ELR (cell line): ENCODE results near the gene KRTAP3-2.

ENCODE experiments used
- DNase-seq: peaks from one replicate; pipeline ENCODE4 v3.0.0-alpha.2; 2015; ENCODE audit warnings: low read depth

The KRTAP3-2 gene

DNA sequence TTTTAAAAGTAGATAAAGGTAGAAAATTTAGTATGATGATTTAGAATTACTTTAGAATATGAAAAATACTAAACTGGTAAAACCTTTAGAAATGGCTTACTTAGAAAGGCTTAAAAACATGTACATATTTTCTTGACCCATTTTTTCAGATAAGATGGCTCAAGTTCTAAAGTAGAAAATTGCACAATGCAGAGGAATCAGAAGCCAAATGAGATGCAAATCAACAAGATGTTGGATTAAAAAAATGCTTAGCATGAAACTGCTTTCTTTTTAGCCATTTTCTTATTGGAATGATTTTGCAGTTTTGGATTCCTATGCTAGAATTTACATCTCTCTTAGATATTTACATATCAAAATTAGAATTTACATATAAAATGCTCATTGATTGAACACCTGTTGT, 10.7 kb upstream of the KRTAP3-2 start:
- no peak for DNase-seq

DNA sequence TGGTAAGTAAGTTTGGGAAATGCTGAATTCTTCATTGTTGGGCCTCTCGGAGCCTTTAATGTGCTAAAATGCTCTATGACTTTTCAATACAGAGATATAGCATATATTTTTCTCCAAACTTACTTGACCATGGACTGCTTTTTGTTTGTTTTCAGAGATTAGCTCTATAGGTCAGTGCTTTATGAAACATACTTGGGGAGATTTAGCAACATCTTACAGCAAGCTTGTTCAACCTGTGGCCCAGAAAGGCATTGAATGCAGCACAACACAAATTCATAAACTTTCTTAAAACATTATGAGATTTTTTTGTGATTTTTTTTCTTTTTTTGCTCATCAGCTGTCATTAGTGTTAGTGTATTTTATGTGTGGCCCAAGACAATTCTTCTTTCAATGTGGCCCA, 10.2 kb upstream of the KRTAP3-2 start:
- DNase-seq, result no peak

DNA sequence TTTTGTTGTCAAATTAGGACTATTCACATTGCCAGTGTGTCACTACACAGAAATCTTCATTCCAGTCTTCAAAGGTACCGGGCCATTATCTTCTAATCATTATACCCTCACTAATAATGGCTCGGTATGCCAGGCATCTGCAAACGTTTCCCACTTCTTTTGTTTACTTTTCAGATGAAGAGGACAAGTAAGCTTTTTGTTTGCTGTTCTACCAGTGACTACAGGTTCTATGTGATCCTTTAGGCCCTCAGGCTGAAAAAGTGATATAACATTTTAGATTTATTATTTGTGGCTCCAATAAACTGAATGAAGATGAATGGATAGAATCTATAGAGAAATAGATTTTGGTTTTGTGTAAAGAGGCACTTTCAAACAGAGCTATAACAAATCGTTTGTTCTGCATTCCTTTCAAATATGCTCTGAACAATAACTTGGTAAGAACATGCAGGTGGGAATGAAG, 9.6 kb upstream of the KRTAP3-2 start:
- DNase-seq, result no peak

DNA sequence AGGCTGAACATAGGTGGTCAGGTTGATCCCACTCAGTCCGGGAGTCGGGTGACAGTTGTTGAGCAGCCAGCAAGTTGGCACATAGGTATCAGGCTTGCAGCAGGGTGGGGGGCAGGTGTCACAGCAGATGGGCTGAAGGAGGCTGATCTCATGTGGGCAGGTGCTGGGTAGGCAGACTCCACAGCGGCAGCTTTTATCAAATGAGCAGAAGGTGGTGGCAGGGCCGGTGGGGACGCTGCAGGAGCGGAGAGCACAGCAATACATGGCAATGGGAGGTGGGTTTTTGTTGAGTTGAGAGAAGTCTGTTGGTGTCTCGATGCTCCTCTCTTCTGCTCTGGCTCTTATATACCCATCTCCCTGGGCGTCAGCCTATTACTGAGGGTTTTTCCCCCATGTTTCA, 9.1 kb upstream of the KRTAP3-2 start, which contains the start of gene KRTAP3-1:
Gene KRTAP3-1 (minus strand): TSS at position 318 of the 400 bp plus-strand sequence. CDS start 54 bp downstream, at position 264.
- no peak for DNase-seq

DNA sequence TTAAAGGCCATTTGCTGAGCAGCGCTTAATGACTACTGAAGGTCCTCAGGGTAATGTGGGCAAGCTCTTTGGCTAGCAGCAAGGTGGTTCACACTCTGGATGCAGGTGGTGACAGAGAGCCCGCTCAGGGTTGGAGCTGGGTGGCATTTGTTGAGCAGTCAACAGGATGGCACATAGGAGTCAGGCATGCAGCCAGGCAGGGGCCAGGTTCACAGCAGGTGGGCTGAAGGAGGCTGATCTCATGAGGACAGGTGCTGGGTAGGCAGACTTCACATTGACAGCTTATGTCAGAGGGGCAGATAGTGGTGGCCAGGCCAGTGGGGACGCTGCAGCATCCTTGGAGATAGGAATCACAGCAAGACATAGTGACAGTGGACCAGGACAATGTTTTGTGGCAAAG, 4.7 kb upstream of the KRTAP3-2 start:
- no peak for DNase-seq

DNA sequence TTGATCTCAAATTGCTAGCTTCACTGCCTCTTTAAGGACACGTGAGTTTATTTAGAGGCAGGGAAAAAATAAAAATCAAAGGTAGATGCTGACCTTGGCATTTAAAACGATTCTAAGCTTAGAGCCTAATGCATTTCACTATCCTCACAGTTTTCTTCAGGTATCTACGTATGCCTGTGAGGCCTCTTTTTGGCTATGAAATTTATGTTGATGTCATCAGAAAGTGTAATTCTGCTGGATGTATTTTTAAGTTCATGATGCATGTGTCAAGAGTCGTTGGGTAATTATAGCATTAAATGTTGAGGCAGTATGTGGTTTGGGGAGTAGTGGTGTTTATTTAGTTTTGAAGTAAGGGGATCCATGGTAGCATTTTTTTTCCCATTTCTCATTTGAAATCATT, 4.2 kb upstream of the KRTAP3-2 start:
- no peak for DNase-seq

DNA sequence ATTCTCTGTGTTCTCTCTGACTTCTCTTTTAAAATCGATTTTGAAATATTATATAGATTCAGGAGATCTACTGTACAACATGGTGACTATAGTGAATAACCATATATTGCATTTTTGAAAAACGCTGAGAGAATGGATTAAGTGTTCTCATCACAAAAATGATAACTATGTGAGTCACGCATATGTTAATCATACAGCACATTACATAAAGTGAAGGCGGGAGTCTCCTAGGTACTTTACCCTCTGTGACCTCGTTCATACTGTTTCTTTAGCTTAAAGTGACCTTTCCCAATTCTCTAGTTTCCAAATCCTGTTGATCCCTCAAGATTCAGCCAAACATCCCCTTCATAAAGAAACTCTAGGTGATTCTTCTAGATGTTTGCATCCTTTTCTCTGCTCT, 3.1 kb upstream of the KRTAP3-2 start:
- peak; percentile 74 for DNase-seq

DNA sequence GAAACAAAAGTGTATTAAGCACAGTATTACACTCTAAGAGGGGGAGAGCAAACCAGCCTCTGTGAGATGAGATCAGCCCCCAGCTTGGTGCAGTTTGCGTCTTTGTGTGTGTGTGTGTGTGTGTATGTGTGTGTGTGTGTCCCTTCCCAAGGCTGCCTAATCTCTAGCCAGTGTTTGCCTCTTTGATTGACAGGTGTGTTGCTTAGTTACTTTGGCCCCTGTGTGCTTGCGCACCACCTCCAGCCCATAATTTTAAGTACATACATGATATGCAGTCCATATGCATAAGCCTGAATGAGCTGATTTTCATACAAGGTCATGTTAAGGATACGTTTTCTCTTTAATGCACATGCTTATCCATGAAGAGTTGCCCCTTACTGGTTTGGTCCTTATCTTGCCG, 2.1 kb upstream of the KRTAP3-2 start:
- DNase-seq, result no peak

DNA sequence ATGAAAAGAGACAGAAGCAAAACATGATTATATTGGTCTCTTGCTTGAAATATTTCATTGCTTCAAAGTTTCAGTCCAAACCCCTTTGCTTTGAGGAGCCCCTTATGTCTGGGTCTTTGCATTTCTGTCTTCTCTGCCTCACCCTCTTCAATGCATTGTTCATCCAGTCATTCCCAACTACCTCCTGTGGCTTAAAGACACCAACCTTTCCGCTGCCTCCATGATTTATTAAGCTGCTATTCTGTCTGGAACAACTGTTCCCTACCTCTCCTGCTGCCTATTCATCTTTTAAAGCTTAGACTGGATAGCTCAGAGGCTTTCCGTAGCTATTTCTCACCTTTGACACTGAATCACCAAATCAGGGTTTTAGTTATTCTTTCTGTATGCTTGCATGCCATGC, 2.3 kb downstream of the KRTAP3-2 start:
- DNase-seq, result no peak

DNA sequence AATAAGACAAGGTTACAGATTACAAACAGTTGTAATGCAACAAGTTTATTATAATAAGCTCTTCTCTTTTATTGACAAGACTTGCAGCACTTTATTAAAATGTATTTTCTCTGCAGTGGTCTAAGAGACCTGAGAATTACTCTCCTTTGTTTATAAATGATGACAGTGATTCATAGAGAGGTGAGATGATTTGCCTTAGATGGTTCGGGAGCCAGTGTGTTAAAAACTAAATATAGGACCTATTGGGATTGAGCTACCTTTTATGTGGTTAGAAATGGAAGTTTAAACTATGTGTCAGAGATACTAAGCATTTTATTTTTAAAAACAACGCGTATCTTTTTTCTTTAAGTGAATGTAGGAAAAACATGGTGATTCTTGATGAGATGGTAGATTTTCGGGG, 2.9 kb downstream of the KRTAP3-2 start:
- peak; percentile 19 for DNase-seq

DNA sequence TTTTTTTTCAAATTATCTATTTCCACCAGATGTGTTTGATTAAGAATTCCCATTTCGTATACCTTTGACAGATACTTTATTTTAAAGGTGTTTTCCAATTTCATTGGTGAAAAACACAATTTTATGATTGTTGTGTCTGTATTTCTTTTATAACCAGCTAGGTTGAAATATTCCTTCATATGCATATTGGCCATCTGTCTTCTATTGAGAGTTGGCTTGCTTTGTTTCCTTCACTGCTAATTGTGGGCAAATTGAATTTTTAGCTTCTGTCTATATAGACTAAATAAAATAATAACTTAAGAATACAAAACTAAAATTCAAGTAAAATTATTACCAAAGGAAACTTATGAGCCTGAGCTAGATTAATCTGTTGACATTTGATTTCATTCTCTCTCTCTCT, 4.6 kb downstream of the KRTAP3-2 start:
- DNase-seq, result no peak

DNA sequence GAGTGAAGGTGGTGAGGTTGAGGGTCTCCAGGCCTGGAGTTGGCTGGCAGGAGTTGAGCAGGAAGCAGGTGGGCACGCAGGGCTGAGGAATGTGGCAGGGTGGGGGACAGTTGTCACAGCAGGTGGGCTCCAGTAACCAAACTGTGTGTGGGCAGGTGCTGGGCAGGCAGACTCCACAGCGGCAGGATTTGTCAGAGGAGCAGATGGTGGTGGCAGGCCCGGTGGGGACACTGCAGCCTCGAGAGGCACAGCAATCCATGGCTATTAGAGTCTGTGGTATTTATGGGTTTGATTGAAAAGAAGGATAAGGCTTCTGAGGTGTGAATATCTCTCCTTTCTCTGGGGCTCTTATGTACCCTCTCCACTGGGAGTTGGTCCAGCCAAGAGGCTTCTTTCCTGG, 5.9 kb downstream of the KRTAP3-2 start, which contains the start of gene KRTAP3-3:
Gene KRTAP3-3 (minus strand): TSS at position 326 of the 400 bp plus-strand sequence. CDS start 67 bp downstream, at position 259.
- no peak for DNase-seq

DNA sequence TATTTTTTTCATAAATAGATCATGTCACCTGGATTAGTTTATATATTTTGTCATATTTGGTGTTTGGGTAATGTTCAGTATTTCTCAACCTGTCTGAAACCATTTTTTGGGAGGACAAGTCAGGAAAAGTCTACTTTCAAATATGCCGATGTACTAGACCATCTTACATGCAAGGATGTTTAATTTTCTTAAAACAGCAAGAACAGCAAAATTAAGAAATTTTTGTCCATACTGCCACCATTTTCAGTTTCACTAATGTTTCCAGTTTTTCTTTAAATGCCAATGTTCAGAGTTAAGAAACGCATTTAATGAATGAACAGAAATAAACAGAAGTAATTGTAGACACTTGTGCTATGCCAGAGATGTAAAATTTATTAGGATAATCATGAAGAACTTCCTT, 6.6 kb downstream of the KRTAP3-2 start:
- no peak for DNase-seq

DNA sequence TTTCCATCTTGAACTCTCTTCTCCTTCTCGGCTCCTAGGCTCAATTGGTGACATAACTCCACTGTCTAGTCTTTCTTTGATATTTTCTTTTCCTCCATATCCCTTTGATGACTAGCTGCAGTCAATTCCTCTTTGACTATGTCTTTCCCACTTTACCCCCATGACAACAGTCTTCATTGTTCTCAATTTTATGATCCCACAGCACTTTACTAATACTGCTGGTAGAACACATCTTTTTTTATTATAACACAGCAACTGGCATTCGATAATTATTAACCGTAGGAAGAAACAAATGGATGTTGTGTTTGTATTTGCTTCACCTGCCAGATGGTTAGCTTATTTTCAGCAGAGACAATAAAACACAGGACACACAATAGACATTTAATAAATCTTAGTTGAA, 7.0 kb downstream of the KRTAP3-2 start:
- DNase-seq, result no peak

DNA sequence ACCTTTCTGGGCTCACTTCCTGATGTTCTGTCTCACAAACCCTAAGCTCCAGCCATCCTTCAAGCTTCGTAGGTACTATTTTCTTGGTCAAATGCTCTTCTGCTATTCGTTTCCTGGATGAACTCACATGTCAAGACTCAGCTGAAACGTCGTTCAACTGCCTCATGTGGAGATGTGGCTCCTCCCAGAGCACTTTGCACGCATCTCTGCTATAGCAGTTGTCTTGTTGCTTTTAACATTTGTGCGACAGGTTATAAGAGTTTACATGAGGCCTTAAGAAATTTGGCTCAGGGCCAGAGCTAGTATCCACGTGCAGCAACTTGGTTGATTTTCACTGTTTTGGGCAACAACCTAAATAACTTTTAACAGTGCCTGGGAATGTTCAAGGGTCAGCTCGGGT, 12.8 kb downstream of the KRTAP3-2 start:
- no peak for DNase-seq

DNA sequence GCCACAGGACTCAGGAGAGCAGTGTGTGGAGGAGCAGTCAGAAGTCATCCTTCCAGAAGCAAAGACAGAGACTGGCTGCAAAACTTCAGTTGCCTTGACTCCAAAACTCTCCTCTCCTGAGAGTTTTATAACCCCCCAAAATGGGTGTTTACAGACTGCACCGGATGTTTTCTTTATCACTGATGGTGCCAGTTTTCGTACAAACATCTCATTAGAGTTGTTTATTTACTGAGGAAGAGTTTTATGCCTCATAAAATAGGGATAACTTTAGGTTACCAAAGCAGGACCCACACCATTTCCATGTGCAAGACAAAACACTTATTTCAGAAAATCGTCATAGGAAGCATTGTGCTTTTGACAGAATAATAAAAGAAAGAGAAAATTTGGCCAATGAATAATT, 15.5 kb downstream of the KRTAP3-2 start, which contains the start of gene KRT40:
Gene KRT40 (minus strand): TSS at position 101 of the 400 bp plus-strand sequence. CDS start 53 bp downstream, at position 48.
- DNase-seq, result no peak

DNA sequence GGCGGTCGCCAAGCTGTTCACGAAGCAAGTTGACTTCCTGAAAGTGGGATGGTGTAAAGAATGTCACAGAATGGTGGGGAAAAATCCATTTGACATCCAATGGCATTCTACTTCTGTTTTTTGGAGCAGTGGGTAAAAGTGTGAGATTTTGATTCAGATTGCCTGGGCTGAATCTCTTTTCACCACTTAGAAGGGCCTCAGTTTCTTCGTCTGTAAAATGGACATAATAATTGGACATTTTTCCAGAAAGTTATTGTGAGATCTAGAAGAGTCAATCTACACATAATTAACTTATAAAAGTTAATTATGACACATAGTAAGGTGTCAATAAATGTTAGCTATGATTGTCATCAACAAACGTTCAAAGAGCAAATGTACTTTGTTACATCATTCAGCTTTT, 18.6 kb downstream of the KRTAP3-2 start:
- DNase-seq, result no peak

DNA sequence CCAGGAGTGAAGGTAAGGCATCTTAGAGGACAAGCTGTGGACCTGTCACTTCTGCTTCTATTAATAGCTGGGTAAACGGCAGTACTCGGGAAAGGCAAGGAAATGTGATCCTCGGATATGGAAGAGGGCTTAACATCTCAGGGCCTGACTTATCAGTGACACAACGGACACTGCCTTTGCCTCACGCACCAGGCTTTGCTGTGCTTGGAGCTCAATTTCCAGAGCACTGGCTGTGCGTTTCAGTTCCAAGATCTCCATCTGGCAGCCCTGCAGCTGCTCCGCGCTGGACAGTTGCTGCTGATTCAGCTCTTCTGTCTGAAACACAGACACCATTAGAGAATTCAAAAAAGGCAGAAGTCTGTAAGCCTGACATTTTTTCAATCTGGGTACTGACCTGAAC, 19.1 kb downstream of the KRTAP3-2 start:
- DNase-seq, result no peak

DNA sequence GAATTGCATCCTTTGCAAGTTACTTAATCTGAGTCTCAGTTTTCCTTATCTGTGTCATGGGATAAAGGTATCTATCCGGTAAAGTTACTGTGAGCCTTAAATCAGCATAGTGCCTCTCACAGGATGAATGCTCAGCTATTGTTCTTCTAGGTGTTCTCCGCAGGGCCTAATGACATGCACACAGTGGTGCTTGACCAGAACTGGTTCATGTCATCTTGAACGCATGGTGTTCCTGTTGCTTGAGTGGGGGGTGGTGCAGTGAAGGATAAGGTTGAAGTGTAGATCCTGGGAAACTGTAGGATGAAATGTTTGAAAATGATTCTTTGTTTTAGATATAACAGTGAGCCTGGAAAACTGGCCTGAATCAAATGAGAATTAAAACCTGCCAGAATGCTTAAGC, 19.6 kb downstream of the KRTAP3-2 start:
- DNase-seq, result no peak

DNA sequence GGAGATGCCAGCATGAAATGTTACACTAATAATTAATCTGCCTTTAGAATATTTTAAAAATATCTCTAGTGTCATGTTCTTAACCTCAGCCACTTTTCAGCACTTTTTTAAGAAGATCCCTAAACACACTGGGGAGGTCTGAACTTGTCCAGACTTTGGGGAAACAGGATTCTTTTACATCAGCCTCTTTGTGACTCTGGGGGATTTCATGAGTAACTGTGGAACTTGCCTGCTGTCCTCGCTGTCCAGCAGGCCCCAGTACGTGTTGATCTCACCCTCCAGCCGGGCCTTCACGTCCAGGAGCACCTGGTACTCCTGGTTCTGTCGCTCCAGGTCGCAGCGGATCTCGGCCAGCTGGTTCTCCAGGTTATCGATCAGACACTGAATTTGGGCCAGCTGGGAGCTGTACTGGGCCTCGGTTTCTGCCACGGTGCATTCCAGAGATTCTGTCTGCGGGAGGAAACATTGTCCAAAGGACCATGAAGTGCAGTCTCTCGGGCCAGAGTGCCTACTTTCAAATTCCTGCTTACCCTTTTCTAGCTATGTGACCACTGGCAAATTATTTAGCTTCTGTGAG, 21.0 kb downstream of the KRTAP3-2 start:
- no peak for DNase-seq

DNA sequence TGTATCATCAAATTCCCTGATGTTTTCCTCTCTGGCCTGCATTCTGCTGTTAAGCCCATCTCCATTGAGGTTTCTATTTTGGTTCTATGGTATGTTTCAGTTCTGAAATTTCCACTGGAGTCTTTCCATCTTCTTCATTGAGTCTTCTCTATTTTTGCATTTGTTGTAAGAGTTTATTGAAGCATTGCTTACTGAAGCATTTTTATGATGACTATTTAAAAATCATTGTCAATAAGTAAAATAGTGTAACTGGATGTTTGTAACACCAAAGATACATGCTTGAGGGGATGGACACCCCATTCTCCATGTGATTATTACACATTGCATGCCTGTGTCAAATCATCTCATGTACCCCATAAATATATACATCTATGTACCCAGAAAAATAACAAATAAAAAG, 24.2 kb downstream of the KRTAP3-2 start:
- no peak for DNase-seq

DNA sequence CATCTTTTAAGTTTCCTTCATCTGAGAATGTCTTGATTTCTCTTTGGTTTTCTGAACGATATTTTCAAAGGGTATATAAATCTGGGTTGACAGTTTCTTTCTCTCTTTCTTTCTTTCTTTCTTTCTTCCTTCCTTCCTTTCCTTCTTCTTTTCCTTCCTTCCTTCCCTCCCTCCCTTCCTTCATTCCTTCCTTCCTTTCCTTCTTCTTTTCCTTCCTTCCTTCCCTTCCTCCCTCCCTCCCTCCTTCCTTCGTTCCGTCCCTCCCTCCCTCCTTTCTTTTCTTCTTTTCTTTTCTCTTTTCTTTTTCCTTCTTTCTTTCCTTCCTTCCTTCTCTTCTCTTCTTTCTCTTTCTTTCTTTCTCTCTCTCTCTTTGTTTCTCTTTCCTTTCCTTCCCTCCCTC, 25.3 kb downstream of the KRTAP3-2 start:
- DNase-seq, result no peak

DNA sequence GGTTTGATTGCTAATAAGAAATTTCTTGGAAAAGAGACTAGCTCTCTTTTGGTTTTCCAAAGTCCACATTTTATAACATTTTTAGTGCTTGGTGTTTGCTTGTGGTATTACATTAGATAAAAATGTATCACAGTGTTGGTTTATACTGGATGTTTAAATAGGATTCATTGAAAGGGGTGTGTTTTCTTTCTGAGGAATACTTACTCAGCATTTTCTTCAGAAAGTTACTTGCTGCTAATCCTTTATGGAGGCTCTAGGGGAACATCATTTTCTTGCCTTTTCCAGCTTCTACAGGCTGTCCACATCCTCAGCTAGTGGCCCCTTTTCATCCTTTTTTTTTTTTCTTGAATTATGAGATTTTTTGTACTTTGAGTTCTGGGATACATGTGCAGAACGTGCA, 32.1 kb downstream of the KRTAP3-2 start:
- DNase-seq, result no peak

DNA sequence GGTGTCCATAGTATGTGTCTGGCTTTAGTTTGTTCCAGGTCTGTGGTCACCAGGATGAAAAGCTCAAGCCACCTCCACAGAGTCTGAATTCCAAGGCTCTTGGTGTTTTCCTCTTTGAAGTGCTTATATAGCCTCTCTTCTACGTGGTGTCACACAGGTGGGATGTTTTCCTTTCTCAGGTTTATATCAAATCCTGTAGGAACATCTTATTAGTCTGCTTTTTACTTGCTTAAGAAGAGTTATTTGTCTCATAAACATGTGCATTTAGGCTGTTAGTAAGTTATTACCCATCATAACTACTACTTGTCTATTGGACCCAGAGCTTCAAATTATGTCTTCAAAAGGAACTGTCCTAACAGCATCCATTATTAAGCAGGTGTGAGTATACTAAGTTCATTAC, 32.9 kb downstream of the KRTAP3-2 start, which contains the start of gene KRT39:
Gene KRT39 (minus strand): TSS at position 101 of the 400 bp plus-strand sequence. CDS start 92 bp downstream, at position 9.
- DNase-seq, result no peak
